HS-5 (cell line): ENCODE results near the gene EP400.
A peak's percentile ranks its signal among the peaks of the same experiment; 100 is the strongest.

Source experiments
- DNase-seq: peaks from one replicate; pipeline ENCODE4 v3.0.0-alpha.2; 2012; ENCODE audit warnings: low read depth

The EP400 gene

GRCh38 chr12:132021031-132021871, 71.5 kb downstream of the EP400 start:
- no peak for DNase-seq

- DNase-seq, result no peak
Measured at GRCh38 chr12:132021965-132022364, 72.2 kb downstream of the EP400 start.

GRCh38 chr12:132023658-132024057, 73.9 kb downstream of the EP400 start:
- no peak for DNase-seq

- no peak for DNase-seq
Measured at GRCh38 chr12:132024758-132025157, 75.0 kb downstream of the EP400 start.

GRCh38 chr12:132025526-132025925, 75.8 kb downstream of the EP400 start:
- DNase-seq, result no peak

- DNase-seq, result no peak
Measured at GRCh38 chr12:132026061-132026795, 76.5 kb downstream of the EP400 start.

GRCh38 chr12:132026796-132027500, 77.2 kb downstream of the EP400 start:
- no peak for DNase-seq

GRCh38 chr12:132027636-132028035, 77.9 kb downstream of the EP400 start:
- DNase-seq, result no peak

- DNase-seq, result no peak
Measured at GRCh38 chr12:132028111-132028510, 78.4 kb downstream of the EP400 start.

GRCh38 chr12:132029503-132030300, 80.0 kb downstream of the EP400 start:
- no peak for DNase-seq

GRCh38 chr12:132030367-132031038, 80.8 kb downstream of the EP400 start:
- peak; percentile 23 for DNase-seq

GRCh38 chr12:132033627-132034026, 83.9 kb downstream of the EP400 start:
- DNase-seq, result no peak

- no peak for DNase-seq
Measured at GRCh38 chr12:132036063-132036683, 86.4 kb downstream of the EP400 start.

GRCh38 chr12:132040906-132041606, 91.3 kb downstream of the EP400 start:
- no peak for DNase-seq

GRCh38 chr12:132043216-132043615, 93.5 kb downstream of the EP400 start:
- no peak for DNase-seq

GRCh38 chr12:132043770-132044467, 94.2 kb downstream of the EP400 start:
- no peak for DNase-seq

- DNase-seq, result no peak
Measured at GRCh38 chr12:132044661-132045412, 95.1 kb downstream of the EP400 start.

- DNase-seq, result no peak
Measured at GRCh38 chr12:132045751-132046150, 96.0 kb downstream of the EP400 start.

GRCh38 chr12:132046561-132046960, 96.8 kb downstream of the EP400 start:
- DNase-seq, result peak; percentile 6
